NT2/D1 (cell line): Measurements from ENCODE around the gene ZSWIM3.

Experiments used
- DNase-seq: peaks from one replicate; pipeline ENCODE4 v3.0.0-alpha.2; 2011; ENCODE audit warnings: low read depth, low spot score
- H3K27me3 ChIP-seq: 2 replicates; pipeline ENCODE4 v1.6.0; 2011; ENCODE audit warnings: mild to moderate bottlenecking; ENCODE audit not compliant: insufficient read length, insufficient read depth
- H3K36me3 ChIP-seq: 2 replicates; pipeline ENCODE4 v1.6.1; 2011; ENCODE audit warnings: mild to moderate bottlenecking, low read length, mixed read lengths; ENCODE audit not compliant: insufficient read depth, insufficient read length
- H3K4me1 ChIP-seq: 2 replicates; pipeline ENCODE4 v1.5.1; 2011; ENCODE audit not compliant: insufficient read depth, insufficient read length
- H3K4me3 ChIP-seq: 2 replicates; pipeline ENCODE4 v1.5.1; 2011; ENCODE audit warnings: low read depth; ENCODE audit not compliant: insufficient read length
- H3K9ac ChIP-seq: 2 replicates; pipeline ENCODE4 v1.6.0; 2011; ENCODE audit warnings: low read depth; ENCODE audit not compliant: insufficient read length
- H3K9me3 ChIP-seq: 2 replicates; pipeline ENCODE4 v1.5.1; 2011; ENCODE audit warnings: mild to moderate bottlenecking, low read length; ENCODE audit not compliant: insufficient read depth
- SUZ12 ChIP-seq: IDR thresholded peaks from 2 replicates; pipeline ENCODE4 v1.6.1; 2011; ENCODE audit not compliant: insufficient read length, insufficient read depth; ENCODE audit errors: extremely low read depth
- YY1 ChIP-seq: IDR thresholded peaks from 2 replicates; pipeline ENCODE4 v1.6.1; 2011; ENCODE audit not compliant: insufficient read length, insufficient read depth
- ZNF274 ChIP-seq: IDR thresholded peaks from 2 replicates; pipeline ENCODE4 v1.6.1; 2011; ENCODE audit warnings: mild to moderate bottlenecking, low read depth, low read length

The ZSWIM3 gene

DNA sequence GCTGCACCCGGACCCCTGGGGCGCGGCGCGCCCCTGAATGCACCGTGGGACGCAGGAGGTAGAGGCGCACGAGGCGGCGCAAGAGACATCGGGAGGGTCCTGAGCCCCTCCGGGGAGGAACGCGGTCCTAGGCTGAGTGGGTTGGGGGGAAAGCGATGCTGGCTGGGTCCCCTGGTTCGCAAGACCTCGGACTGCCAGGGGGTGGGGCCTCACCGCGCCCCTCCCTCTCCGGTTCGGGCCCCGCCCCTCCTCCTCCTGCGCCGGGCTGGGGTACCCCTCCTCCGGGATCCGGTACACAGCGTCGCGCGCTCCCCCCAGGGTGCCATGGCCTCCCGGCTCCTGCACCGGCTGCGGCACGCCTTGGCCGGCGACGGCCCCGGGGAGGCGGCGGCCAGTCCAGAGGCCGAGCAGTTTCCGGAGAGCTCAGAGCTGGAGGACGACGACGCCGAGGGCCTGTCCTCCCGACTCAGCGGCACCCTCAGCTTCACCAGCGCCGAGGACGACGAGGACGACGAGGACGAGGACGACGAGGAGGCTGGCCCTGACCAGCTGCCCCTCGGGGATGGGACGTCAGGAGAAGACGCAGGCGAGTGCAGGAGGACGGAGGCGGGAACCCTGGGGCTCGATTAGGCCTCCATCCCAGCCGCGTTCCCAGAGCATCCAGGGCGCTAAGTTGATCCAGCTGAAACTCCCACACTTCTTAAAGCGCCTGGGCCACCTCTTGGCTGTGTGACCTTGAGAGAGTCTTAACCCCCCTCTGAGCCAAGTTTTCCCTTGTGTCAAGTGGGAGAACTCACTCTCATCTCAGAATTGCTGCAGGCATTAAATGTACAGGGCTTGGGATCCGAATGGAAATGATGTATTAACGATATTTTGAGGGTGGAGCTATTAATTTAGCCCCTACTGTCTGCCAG, 23.3 kb upstream of the ZSWIM3 start:
- peaks cover 5% of the 10 kb centered on the region for H3K36me3 ChIP-seq
- peak overlapping the region; percentile 97 for H3K9ac ChIP-seq
- TF ChIP-seq YY1 (no peak), SUZ12 (no peak), ZNF274 (no peak)
- DNase-seq = no peak
- no peaks in the 10 kb centered on the region for H3K9me3 ChIP-seq
- peaks cover 11% of the 10 kb centered on the region for H3K4me1 ChIP-seq
- H3K4me3 ChIP-seq = peak overlapping the region; percentile 87
- no peaks in the 10 kb centered on the region for H3K27me3 ChIP-seq

DNA sequence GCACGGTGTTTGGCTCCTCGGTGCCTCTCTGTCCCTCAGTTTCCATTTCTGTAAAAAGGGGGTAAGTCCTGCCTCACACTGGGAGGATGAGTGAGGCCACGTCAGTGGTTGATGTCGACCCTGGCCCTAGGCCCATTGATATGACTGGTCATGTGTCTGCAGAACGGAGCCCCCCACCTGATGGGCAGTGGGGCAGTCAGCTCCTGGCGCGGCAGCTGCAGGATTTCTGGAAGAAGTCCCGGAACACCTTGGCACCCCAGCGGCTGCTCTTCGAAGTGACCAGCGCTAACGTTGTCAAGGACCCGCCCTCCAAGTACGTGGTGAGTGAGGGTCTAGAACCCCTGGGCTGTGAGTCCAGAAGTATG, 22.6 kb upstream of the ZSWIM3 start:
- no peaks in the 10 kb centered on the region for H3K27me3 ChIP-seq
- peaks cover 11% of the 10 kb centered on the region for H3K4me1 ChIP-seq
- H3K9me3 ChIP-seq = no peaks in the 10 kb centered on the region
- H3K36me3 ChIP-seq = peaks cover 7% of the 10 kb centered on the region
- DNase-seq = no peak
- H3K9ac ChIP-seq = peak overlapping the region; percentile 97
- no peak overlapping the region for H3K4me3 ChIP-seq
- TF ChIP-seq YY1 (no peak), ZNF274 (no peak), SUZ12 (no peak)

DNA sequence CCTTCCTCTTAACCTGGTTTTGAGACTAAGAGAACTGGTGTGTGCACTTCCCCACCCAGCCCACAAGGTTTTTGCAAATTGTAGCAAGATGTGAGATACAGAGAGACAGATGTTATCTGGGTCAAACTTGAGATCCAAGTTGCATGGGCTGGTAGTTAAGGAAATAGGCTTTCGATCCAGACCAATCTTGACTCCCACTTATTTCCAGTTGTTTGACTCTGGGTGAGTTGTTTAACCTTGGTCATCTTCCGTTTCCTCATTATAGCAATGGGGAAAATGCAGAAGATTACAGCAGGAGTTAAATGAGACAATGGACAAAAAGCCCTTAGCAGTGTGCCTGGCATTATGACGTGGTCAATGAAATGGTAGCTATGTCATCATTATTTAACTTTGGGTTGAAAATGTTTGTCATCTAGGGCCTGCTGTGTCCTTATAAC, 22.1 kb upstream of the ZSWIM3 start:
- H3K9me3 ChIP-seq = no peaks in the 10 kb centered on the region
- peaks cover 11% of the 10 kb centered on the region for H3K4me1 ChIP-seq
- peaks cover 13% of the 10 kb centered on the region for H3K36me3 ChIP-seq
- DNase-seq = no peak
- no peak for TF ChIP-seq YY1
- TF ChIP-seq ZNF274 = no peak
- TF ChIP-seq SUZ12 = no peak
- H3K9ac ChIP-seq = no peak overlapping the region
- no peak overlapping the region for H3K4me3 ChIP-seq
- no peaks in the 10 kb centered on the region for H3K27me3 ChIP-seq

DNA sequence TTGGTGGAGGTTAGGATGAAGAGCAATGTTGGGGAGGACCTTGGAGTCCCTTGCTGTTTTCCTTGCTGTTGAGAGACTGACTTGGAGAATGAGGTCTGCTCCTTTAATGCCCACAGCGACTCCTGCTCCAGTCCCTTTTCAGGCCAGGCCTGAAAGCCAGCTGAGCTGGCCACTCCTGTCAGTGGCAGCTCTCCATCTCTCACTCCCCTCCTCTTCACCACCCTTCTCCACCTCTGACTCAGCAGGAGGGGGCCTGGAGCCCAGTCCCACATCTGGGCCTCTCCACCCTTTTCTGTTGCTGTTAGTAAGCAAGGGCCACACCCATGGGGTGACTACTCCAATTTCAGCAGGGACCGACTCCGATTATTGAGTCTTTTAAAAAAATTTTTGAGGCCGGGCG, 21.6 kb upstream of the ZSWIM3 start:
- no peak overlapping the region for H3K4me3 ChIP-seq
- H3K27me3 ChIP-seq = no peaks in the 10 kb centered on the region
- H3K9ac ChIP-seq = no peak overlapping the region
- peaks cover 18% of the 10 kb centered on the region for H3K36me3 ChIP-seq
- DNase-seq = no peak
- TF ChIP-seq YY1 (no peak), SUZ12 (no peak), ZNF274 (no peak)
- H3K4me1 ChIP-seq = peaks cover 11% of the 10 kb centered on the region
- H3K9me3 ChIP-seq = no peaks in the 10 kb centered on the region

DNA sequence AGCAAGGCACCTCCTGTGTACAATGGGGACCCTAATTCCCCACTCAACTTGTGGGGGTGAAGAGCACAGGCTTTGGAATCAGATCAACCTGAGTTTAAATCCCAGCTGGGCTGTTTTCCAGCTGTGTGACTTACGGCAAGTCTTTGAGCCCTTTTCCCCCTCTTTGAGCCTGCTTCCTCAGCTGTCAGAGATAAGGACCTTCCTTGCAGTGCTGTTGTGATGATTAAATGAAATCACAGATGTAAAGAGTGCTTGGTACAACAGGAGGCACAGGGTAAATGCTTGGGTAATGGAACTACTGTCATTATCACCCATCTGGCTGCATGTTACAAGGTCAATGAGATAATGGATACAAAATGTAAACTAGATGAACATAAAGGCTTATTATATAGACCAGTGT, 20.6 kb upstream of the ZSWIM3 start:
- H3K27me3 ChIP-seq = no peaks in the 10 kb centered on the region
- H3K36me3 ChIP-seq = peaks cover 28% of the 10 kb centered on the region
- H3K9me3 ChIP-seq = no peaks in the 10 kb centered on the region
- H3K9ac ChIP-seq = no peak overlapping the region
- no peak for DNase-seq
- TF ChIP-seq SUZ12 (no peak), ZNF274 (no peak), YY1 (no peak)
- peaks cover 11% of the 10 kb centered on the region for H3K4me1 ChIP-seq
- H3K4me3 ChIP-seq = no peak overlapping the region

DNA sequence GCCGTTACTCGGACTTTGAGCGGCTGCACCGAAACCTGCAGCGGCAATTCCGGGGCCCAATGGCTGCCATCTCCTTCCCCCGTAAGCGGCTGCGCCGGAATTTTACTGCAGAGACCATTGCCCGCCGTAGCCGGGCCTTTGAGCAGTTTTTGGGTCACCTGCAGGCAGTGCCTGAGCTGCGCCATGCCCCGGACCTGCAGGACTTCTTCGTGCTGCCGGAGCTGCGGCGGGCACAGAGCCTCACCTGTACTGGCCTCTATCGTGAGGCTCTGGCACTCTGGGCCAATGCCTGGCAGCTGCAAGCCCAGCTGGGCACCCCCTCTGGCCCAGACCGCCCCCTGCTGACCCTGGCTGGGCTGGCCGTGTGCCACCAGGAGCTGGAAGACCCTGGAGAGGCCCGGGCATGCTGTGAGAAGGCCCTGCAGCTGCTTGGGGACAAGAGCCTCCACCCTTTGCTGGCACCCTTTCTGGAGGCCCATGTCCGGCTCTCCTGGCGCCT, 16.7 kb upstream of the ZSWIM3 start:
- no peaks in the 10 kb centered on the region for H3K9me3 ChIP-seq
- peaks cover 54% of the 10 kb centered on the region for H3K36me3 ChIP-seq
- H3K9ac ChIP-seq = no peak overlapping the region
- no peak overlapping the region for H3K4me3 ChIP-seq
- no peaks in the 10 kb centered on the region for H3K4me1 ChIP-seq
- no peaks in the 10 kb centered on the region for H3K27me3 ChIP-seq
- TF ChIP-seq ZNF274 (no peak), SUZ12 (no peak), YY1 (no peak)
- no peak for DNase-seq

DNA sequence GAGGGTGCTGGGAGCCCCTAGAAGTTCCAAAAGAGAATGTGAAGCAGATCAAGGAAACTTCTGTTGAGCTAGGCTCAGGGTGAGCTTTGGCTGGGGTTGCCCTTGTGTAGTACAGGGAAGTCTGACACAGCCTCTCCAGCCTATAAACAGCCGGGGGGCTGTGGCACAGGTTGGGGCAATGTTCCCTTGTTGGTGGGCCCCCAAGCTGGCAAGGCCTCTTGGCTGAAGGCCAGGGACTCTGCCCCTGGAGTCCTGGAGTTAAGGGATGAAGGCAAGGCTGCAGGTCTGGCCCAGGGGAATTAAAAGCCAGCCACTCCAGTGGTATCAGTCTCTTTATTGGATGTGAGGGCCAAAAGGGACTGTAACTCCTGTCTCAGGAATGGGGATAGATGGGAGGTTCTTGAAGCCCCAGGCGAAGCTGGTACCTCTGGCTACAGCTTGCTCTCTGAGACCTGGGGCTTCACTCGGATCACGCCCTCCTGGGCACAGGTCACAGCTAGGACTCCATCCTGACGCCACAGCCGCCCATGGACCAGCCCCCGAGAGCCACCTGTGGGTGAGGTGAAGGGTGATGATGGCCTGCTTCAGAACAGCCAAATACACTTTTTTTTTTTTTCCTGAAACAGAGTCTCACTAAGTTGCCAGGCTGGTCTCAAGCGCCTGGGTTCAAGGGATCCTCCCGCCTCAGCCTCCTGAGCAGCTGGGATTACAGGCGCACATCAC, 15.8 kb upstream of the ZSWIM3 start:
- no peak overlapping the region for H3K9ac ChIP-seq
- H3K36me3 ChIP-seq = peaks cover 58% of the 10 kb centered on the region
- no peak overlapping the region for H3K4me3 ChIP-seq
- TF ChIP-seq SUZ12 (no peak), ZNF274 (no peak), YY1 (no peak)
- H3K9me3 ChIP-seq = no peaks in the 10 kb centered on the region
- no peaks in the 10 kb centered on the region for H3K4me1 ChIP-seq
- no peak for DNase-seq
- H3K27me3 ChIP-seq = no peaks in the 10 kb centered on the region
